ENCODE data around the gene C6orf62.
"Not testable (repeated sequence)": the region's sequence is repeated elsewhere in the genome, so short reads cannot be mapped to it uniquely, and the experiment has no call there.

C6orf62 gene

GRCh38 chr6:24761193-24761835, 42.4 kb upstream of the C6orf62 start:
- in situ Hi-C loops (cut with HindIII; ENCODE audit: low sequenced_read_pairs) = no loop called here
- H3K4me3 ChIP-seq (ENCODE audit: low read depth, low read length) = no peak overlapping the region
- TF ChIP-seq, protein P1, sequence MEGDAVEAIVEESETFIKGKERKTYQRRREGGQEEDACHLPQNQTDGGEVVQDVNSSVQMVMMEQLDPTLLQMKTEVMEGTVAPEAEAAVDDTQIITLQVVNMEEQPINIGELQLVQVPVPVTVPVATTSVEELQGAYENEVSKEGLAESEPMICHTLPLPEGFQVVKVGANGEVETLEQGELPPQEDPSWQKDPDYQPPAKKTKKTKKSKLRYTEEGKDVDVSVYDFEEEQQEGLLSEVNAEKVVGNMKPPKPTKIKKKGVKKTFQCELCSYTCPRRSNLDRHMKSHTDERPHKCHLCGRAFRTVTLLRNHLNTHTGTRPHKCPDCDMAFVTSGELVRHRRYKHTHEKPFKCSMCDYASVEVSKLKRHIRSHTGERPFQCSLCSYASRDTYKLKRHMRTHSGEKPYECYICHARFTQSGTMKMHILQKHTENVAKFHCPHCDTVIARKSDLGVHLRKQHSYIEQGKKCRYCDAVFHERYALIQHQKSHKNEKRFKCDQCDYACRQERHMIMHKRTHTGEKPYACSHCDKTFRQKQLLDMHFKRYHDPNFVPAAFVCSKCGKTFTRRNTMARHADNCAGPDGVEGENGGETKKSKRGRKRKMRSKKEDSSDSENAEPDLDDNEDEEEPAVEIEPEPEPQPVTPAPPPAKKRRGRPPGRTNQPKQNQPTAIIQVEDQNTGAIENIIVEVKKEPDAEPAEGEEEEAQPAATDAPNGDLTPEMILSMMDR (IDR thresholded peaks at IDR 0.05; ENCODE audit: low read depth, low read length) = no peak
- no peak for DNase-seq (ENCODE audit: low read depth, low spot score)

DNA sequence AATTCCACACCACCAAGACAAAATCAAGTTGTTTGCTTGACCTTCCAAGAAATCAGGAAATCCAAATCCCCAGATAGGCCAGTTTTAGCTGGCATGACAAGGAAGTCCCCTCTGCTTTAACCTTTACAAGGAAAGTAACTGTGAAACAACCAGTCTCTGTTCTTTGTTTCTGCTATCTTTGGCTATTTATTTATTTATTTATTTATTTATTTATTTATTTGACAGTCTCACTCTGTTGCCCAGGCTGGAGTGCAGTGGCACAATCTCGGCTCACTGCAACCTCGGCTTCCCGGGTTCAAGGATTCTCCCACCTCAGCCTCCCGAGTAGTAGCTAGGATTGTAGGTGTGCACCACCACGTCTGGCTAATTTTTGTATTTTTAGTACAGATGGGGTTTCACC, 41.3 kb upstream of the C6orf62 start:
- no peak for DNase-seq (ENCODE audit: low read depth, low spot score)
- in situ Hi-C loops (cut with HindIII; ENCODE audit: low sequenced_read_pairs) = no loop called here
- no peak overlapping the region for H3K4me3 ChIP-seq (ENCODE audit: low read depth, low read length)
- TF ChIP-seq, protein P1 (IDR thresholded peaks at IDR 0.05; ENCODE audit: low read depth, low read length) = no peak

DNA sequence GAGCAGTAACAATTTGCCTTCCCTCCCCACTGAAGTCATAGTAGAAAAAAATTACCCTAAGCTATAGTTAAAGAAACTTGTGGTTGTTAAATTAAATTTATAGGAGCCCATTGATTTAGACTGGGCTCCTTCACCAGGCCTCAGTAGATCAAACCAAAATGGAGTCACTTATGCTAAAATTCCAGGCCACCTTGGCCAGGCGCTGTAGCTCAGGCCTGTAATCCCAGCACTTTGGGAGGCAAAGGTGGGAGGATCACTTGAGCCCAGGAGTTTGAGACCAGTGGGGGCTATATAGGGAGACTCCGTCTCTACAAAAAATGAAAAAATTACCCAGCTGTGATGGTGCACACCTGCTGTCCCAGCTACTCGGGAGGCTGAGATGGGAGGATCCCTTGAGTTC, 40.8 kb upstream of the C6orf62 start:
- no peak overlapping the region for H3K4me3 ChIP-seq (ENCODE audit: low read depth, low read length)
- in situ Hi-C loops (cut with HindIII; ENCODE audit: low sequenced_read_pairs) = no loop called here
- TF ChIP-seq, protein P1 (IDR thresholded peaks at IDR 0.05; ENCODE audit: low read depth, low read length) = no peak
- no peak for DNase-seq (ENCODE audit: low read depth, low spot score)

DNA sequence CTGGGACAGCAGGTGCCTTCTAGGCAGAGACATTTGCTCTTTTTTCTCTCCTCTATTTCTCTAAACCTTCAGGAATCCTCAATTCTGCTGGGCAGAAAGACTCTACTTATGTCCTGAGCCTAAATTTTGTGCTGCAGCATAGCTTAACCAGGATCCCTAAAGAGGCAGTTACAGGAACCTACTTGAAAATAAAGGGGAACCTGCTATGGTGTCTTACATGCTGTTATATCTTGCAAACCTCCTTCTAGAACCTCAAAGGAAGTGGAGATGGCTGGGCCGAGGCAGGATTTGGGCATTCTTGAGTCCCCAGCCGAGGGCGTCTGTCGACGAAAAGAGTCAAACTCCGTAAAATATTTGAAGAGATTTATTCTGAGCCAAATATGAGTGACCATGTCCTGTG, 38.7 kb upstream of the C6orf62 start:
- DNase-seq (ENCODE audit: low read depth, low spot score) = no peak
- H3K4me3 ChIP-seq (ENCODE audit: low read depth, low read length) = no peak overlapping the region
- TF ChIP-seq, protein P1 (IDR thresholded peaks at IDR 0.05; ENCODE audit: low read depth, low read length) = no peak
- in situ Hi-C loops (cut with HindIII; ENCODE audit: low sequenced_read_pairs) = no loop called here

DNA sequence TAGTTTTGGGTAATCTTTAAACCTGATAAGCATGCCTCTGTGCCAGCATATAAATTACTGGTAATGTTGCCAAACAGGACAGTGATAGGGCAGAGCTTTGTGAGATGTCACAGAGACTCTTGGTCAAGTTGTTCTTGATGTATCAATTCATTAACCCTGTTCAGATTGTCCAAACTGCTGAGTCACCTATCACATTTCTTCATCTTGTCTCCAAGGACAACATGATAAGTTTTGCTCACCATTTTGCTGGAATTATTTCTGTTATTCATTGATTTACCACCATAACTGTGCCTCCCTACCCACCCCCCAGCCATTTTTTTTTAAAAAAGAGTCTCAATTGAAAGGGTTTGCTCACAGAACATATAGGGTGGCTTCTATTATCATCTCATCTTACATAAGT, 36.3 kb upstream of the C6orf62 start:
- no peak for DNase-seq (ENCODE audit: low read depth, low spot score)
- TF ChIP-seq, protein P1 (IDR thresholded peaks at IDR 0.05; ENCODE audit: low read depth, low read length) = no peak
- no peak overlapping the region for H3K4me3 ChIP-seq (ENCODE audit: low read depth, low read length)
- in situ Hi-C loops (cut with HindIII; ENCODE audit: low sequenced_read_pairs) = no loop called here

GRCh38 chr6:24754378-24754777, 35.4 kb upstream of the C6orf62 start:
- DNase-seq (ENCODE audit: low read depth, low spot score); in situ Hi-C loops (cut with HindIII; ENCODE audit: low sequenced_read_pairs); H3K4me3 ChIP-seq (ENCODE audit: low read depth, low read length): not testable (repeated sequence)

- H3K4me3 ChIP-seq (ENCODE audit: low read depth, low read length) = no peak overlapping the region
- in situ Hi-C loops (cut with HindIII; ENCODE audit: low sequenced_read_pairs) = no loop called here
- TF ChIP-seq, protein P1 (IDR thresholded peaks at IDR 0.05; ENCODE audit: low read depth, low read length) = no peak
- no peak for DNase-seq (ENCODE audit: low read depth, low spot score)
These were observed 34.6 kb upstream of the C6orf62 start for GRCh38 chr6:24753545-24753944.

Data from astrocyte of the spinal cord (primary cell).